LHCN-M2 (cell line): ENCODE results near the gene TEKTIP1. TPM values are rescaled to one million over a fixed set of nuclear protein-coding genes. Genes with fewer than 3 reads are reported as not detected.
"Not testable (repeated sequence)": the region's sequence is repeated elsewhere in the genome, so short reads cannot be mapped to it uniquely, and the experiment has no call there.

Experiments
- DNase-seq: peaks from one replicate; pipeline ENCODE4 v3.0.0-alpha.2; 2012; ENCODE audit warnings: low read depth
- total RNA-seq: library from RNA; depleted of rRNA; stranded (reverse); fragments of >200 nt; gene quantifications from 2 replicates; pipeline ENCODE4 v1.2.3, GENCODE V29; 2014

The TEKTIP1 gene
- total RNA-seq, 1 experiment from 2014 or later = not detected

GRCh38 chr19:3523361-3524077 lies 15.5 kb upstream of the TEKTIP1 start:
- DNase-seq = no peak

GRCh38 chr19:3524078-3524842 lies 14.7 kb upstream of the TEKTIP1 start:
- DNase-seq = no peak

- DNase-seq = no peak
Observed at GRCh38 chr19:3524904-3525451, 14.0 kb upstream of the TEKTIP1 start.

GRCh38 chr19:3526507-3527237 lies 12.3 kb upstream of the TEKTIP1 start:
- DNase-seq = no peak

GRCh38 chr19:3527238-3527910 lies 11.6 kb upstream of the TEKTIP1 start:
- no peak for DNase-seq

GRCh38 chr19:3528080-3528479 lies 10.9 kb upstream of the TEKTIP1 start:
- no peak for DNase-seq

GRCh38 chr19:3528539-3529211 lies 10.3 kb upstream of the TEKTIP1 start:
- DNase-seq = no peak

- not testable (repeated sequence) for DNase-seq
Observed at GRCh38 chr19:3529299-3529698, 9.7 kb upstream of the TEKTIP1 start.

GRCh38 chr19:3530389-3530788 lies 8.6 kb upstream of the TEKTIP1 start:
- DNase-seq = no peak

GRCh38 chr19:3531716-3532115 lies 7.3 kb upstream of the TEKTIP1 start:
- DNase-seq = no peak

GRCh38 chr19:3532154-3532786 lies 6.7 kb upstream of the TEKTIP1 start:
- DNase-seq = no peak

- no peak for DNase-seq
Observed at GRCh38 chr19:3533033-3533432, 5.9 kb upstream of the TEKTIP1 start.

- DNase-seq = no peak
Observed at GRCh38 chr19:3533563-3534216, 5.3 kb upstream of the TEKTIP1 start.

- DNase-seq = no peak
Observed at GRCh38 chr19:3534375-3535234, 4.4 kb upstream of the TEKTIP1 start.

GRCh38 chr19:3535235-3535535 lies 3.8 kb upstream of the TEKTIP1 start:
- no peak for DNase-seq

GRCh38 chr19:3535563-3535965 lies 3.4 kb upstream of the TEKTIP1 start:
- DNase-seq = no peak

- no peak for DNase-seq
Observed at GRCh38 chr19:3535981-3536380, 3.0 kb upstream of the TEKTIP1 start.

GRCh38 chr19:3536429-3537100 lies 2.4 kb upstream of the TEKTIP1 start:
- DNase-seq = no peak

- no peak for DNase-seq
Observed at GRCh38 chr19:3537101-3537437, 1.9 kb upstream of the TEKTIP1 start.
